ENCODE results near the gene RDH11. TPM values are rescaled to one million over a fixed set of nuclear protein-coding genes. Genes with fewer than 3 reads are reported as not detected.
"Not testable (repeated sequence)": the region's sequence is repeated elsewhere in the genome, so short reads cannot be mapped to it uniquely, and the experiment has no call there.

RDH11 gene
- total and polyA plus RNA-seq, 2 donors from 2014 or later = 66.9 to 124 TPM

- Histone ChIP-seq H3K9me3 (ENCODE audit: control insufficient read depth in 2 of 3, insufficient read depth in 1 of 3, low read length in 3 of 3) (no peaks in the 10 kb centered on the region), H3K27ac (ENCODE audit: low read depth in 2 of 2, low read length in 2 of 2) (no peak overlapping the region), H3K4me3 (ENCODE audit: low read length in 3 of 3) (no peak overlapping the region), H3K9ac (ENCODE audit: low read length in 3 of 3) (no peak overlapping the region), H3K4me1 (ENCODE audit: control insufficient read depth in 2 of 3, insufficient read depth in 2 of 3, low read depth in 1 of 3, low read length in 3 of 3) (no peaks in the 10 kb centered on the region), H3K27me3 (ENCODE audit: control insufficient read depth, insufficient read depth, low read length) (no peaks in the 10 kb centered on the region), H3K36me3 (ENCODE audit: control insufficient read depth in 2 of 3, insufficient read depth in 3 of 3, low read length in 3 of 3) (peaks cover 0 to 10% (median 0%) of the 10 kb centered on the region in 3 donors)
- FAIRE-seq = no peak
- TF ChIP-seq CTCF (IDR thresholded peaks at IDR 0.05; ENCODE audit: borderline replicate concordance, extremely low read depth, insufficient read depth) = no peak
- no peak for DNase-seq
- intact Hi-C loops (cut with DNase I) = no loop called here
Measured at GRCh38 chr14:67721875-67722274, 26.3 kb upstream of the RDH11 start.

DNA sequence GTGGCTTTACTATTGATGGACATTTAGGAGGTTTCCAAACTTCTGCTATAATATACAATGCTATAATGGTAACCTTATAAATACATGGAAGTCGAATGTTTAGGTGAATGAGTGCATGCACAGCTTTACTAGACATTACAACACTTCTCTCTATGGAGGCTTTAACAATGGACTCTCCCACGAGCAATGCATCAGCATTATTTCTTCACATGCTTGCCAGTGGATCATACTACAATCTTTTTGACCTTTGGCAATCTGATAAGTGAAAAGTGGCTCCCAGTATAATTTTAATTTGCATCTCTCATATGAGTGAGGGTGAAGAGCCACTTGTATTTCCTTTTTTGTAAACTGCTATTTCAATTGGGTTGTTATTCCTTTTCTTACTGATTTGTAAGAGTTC lies 24.3 kb upstream of the RDH11 start:
- no peak overlapping the region for H3K27ac ChIP-seq (ENCODE audit: low read depth in 2 of 2, low read length in 2 of 2)
- TF ChIP-seq CTCF (IDR thresholded peaks at IDR 0.05; ENCODE audit: borderline replicate concordance, extremely low read depth, insufficient read depth) = no peak
- no peak overlapping the region for H3K4me3 ChIP-seq (ENCODE audit: low read length in 3 of 3)
- FAIRE-seq = no peak
- H3K36me3 ChIP-seq (ENCODE audit: control insufficient read depth in 2 of 3, insufficient read depth in 3 of 3, low read length in 3 of 3) = peaks cover 0 to 3% (median 0%) of the 10 kb centered on the region in 3 donors
- no peaks in the 10 kb centered on the region for H3K9me3 ChIP-seq (ENCODE audit: control insufficient read depth in 2 of 3, insufficient read depth in 1 of 3, low read length in 3 of 3)
- no peak overlapping the region for H3K9ac ChIP-seq (ENCODE audit: low read length in 3 of 3)
- intact Hi-C loops (cut with DNase I) = no loop called here
- no peaks in the 10 kb centered on the region for H3K4me1 ChIP-seq (ENCODE audit: control insufficient read depth in 2 of 3, insufficient read depth in 2 of 3, low read depth in 1 of 3, low read length in 3 of 3)
- no peak for DNase-seq
- H3K27me3 ChIP-seq (ENCODE audit: control insufficient read depth, insufficient read depth, low read length) = no peaks in the 10 kb centered on the region

DNA sequence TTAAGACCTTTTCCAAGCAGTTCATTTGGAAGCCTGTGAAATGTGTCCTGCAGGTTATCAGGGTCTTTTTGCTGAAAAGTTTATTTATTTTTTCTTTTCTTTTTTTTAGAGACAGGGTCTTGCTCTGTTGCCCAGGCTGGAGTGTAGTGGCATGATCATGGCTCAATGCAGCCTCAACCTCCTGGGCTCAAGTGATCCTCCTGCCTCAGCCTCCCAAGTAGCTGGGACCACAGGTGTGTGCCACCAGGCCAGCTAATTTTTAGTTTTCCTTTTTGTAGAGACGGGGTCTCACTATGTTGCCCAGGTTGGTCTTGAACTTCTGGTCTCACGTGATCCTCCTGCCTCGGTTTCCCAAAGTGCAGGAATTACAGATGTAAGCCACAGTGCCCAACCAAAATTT lies 23.8 kb upstream of the RDH11 start:
- H3K36me3 ChIP-seq (ENCODE audit: control insufficient read depth in 2 of 3, insufficient read depth in 3 of 3, low read length in 3 of 3); H3K27ac ChIP-seq (ENCODE audit: low read depth in 2 of 2, low read length in 2 of 2); H3K27me3 ChIP-seq (ENCODE audit: control insufficient read depth, insufficient read depth, low read length); DNase-seq; H3K4me1 ChIP-seq (ENCODE audit: control insufficient read depth in 2 of 3, insufficient read depth in 2 of 3, low read depth in 1 of 3, low read length in 3 of 3); H3K9ac ChIP-seq (ENCODE audit: low read length in 3 of 3); FAIRE-seq; intact Hi-C loops (cut with DNase I); H3K9me3 ChIP-seq (ENCODE audit: control insufficient read depth in 2 of 3, insufficient read depth in 1 of 3, low read length in 3 of 3); H3K4me3 ChIP-seq (ENCODE audit: low read length in 3 of 3): not testable (repeated sequence)

DNA sequence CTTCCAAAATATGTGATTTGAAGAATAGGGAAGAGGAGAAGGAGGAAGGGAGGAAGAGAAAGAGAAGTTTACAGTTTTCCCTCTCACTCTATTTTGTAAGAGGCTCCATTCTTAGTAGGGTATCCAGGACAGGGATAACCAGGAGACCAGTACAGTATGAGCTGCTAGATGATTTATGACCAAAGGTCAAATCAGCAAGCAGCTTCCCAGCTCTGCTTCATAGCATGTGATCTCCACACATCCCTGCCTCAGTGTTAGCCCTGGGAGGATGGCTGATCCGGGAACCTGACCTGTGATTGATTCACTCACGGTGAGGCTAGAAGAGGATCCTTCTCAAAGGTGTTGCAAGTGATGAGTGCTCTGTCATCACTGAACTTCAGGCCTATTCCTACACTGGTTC lies 22.7 kb upstream of the RDH11 start:
- no peaks in the 10 kb centered on the region for H3K4me1 ChIP-seq (ENCODE audit: control insufficient read depth in 2 of 3, insufficient read depth in 2 of 3, low read depth in 1 of 3, low read length in 3 of 3)
- H3K9me3 ChIP-seq (ENCODE audit: control insufficient read depth in 2 of 3, insufficient read depth in 1 of 3, low read length in 3 of 3) = no peaks in the 10 kb centered on the region
- no peak overlapping the region for H3K4me3 ChIP-seq (ENCODE audit: low read length in 3 of 3)
- H3K27me3 ChIP-seq (ENCODE audit: control insufficient read depth, insufficient read depth, low read length) = no peaks in the 10 kb centered on the region
- no peak for FAIRE-seq
- H3K27ac ChIP-seq (ENCODE audit: low read depth in 2 of 2, low read length in 2 of 2) = no peak overlapping the region
- DNase-seq = peak in 2 of 5 donors; percentile 22 to 29
- no peak for TF ChIP-seq CTCF (IDR thresholded peaks at IDR 0.05; ENCODE audit: borderline replicate concordance, extremely low read depth, insufficient read depth)
- intact Hi-C loops (cut with DNase I) = no loop called here
- no peaks in the 10 kb centered on the region for H3K36me3 ChIP-seq (ENCODE audit: control insufficient read depth in 2 of 3, insufficient read depth in 3 of 3, low read length in 3 of 3)
- no peak overlapping the region for H3K9ac ChIP-seq (ENCODE audit: low read length in 3 of 3)

All from kidney (tissue), 14 donors.